Measurements from ENCODE around the gene ASB13.

The ASB13 gene

GRCh38 chr10:5666008-5666840, at the start of gene ASB13:
Gene ASB13 (minus strand): TSS chr10:5666595. CDS start chr10:5666551, 44 bp downstream.
- peak; percentile 70 to 88 (median 75) for DNase-seq

GRCh38 chr10:5711642-5712041, 45.2 kb upstream of the ASB13 start:
- peak; percentile 50 to 85 (median 74) for DNase-seq

- peak in 2 of 3 donors; percentile 56 to 73 for DNase-seq
These were observed 44.5 kb upstream of the ASB13 start for GRCh38 chr10:5710859-5711258.

- DNase-seq, result no peak
These were observed 43.5 kb upstream of the ASB13 start for GRCh38 chr10:5709865-5710264.

GRCh38 chr10:5708356-5708755, 42.0 kb upstream of the ASB13 start:
- DNase-seq, result no peak

- DNase-seq, result no peak
These were observed 31.7 kb upstream of the ASB13 start for GRCh38 chr10:5698062-5698461.

GRCh38 chr10:5697342-5697741, 30.9 kb upstream of the ASB13 start:
- no peak for DNase-seq

- DNase-seq, result no peak
These were observed 28.2 kb upstream of the ASB13 start for GRCh38 chr10:5694573-5694972.

GRCh38 chr10:5692461-5693358, 26.3 kb upstream of the ASB13 start:
- peak; percentile 51 to 82 (median 68) for DNase-seq

- no peak for DNase-seq
These were observed 25.4 kb upstream of the ASB13 start for GRCh38 chr10:5691786-5692185.

GRCh38 chr10:5688587-5688986, 22.2 kb upstream of the ASB13 start:
- no peak for DNase-seq

GRCh38 chr10:5685764-5686240, 19.4 kb upstream of the ASB13 start:
- DNase-seq, result no peak

- DNase-seq, result peak; percentile 76 to 82 (median 79)
These were observed 18.8 kb upstream of the ASB13 start for GRCh38 chr10:5684971-5685763.

GRCh38 chr10:5684318-5684970, 18.0 kb upstream of the ASB13 start, which contains the start of gene TASOR2:
Gene TASOR2 (plus strand): TSS chr10:5684838. CDS start chr10:5720643, 35,805 bp downstream.
- DNase-seq, result peak; percentile 99

GRCh38 chr10:5683065-5683464, 16.7 kb upstream of the ASB13 start:
- DNase-seq, result no peak

- DNase-seq, result no peak
These were observed 15.5 kb upstream of the ASB13 start for GRCh38 chr10:5681930-5682329.

GRCh38 chr10:5679606-5680005, 13.2 kb upstream of the ASB13 start:
- no peak for DNase-seq

- no peak for DNase-seq
These were observed 12.6 kb upstream of the ASB13 start for GRCh38 chr10:5679037-5679435.

GRCh38 chr10:5678397-5679036, 12.1 kb upstream of the ASB13 start:
- no peak for DNase-seq

GRCh38 chr10:5670662-5671375, 4.4 kb upstream of the ASB13 start:
- no peak for DNase-seq

GRCh38 chr10:5669604-5670003, 3.2 kb upstream of the ASB13 start:
- DNase-seq, result no peak

All from suppressor macrophage treated with lipopolysaccharide for 1 hour (primary cell).